ENCODE data around the gene ZNF142. TPM values are rescaled to one million over a fixed set of nuclear protein-coding genes. Genes with fewer than 3 reads are reported as not detected.

Gene ZNF142
- total RNA-seq, 1 donor: 17.8 TPM

Small RNA genes lying within 50 kb of the gene (small RNA-seq; reads per million reads assigned to genes)
- gene RNU6-136P: not detected

Other genes starting within 250 kb of the ZNF142 start
- not detected in 2 replicates for gene VIL1, start 240.5 kb downstream of the ZNF142 start, total RNA-seq (ENCODE audit: low replicate concordance)
- gene USP37, start 91.3 kb downstream of the ZNF142 start, total RNA-seq (ENCODE audit: low replicate concordance): 14.8 and 16.1 TPM in 2 replicates
- gene CNOT9, start 90.8 kb downstream of the ZNF142 start, total RNA-seq (ENCODE audit: low replicate concordance): 32.9 and 77.0 TPM in 2 replicates
- 1.2 and 6.4 TPM in 2 replicates for gene PLCD4, start 51.7 kb downstream of the ZNF142 start, total RNA-seq (ENCODE audit: low replicate concordance)
- gene BCS1L, start 60 bp upstream of the ZNF142 start, total RNA-seq (ENCODE audit: low replicate concordance): 33.3 and 45.3 TPM in 2 replicates
- 6.5 and 26.2 TPM in 2 replicates for gene RNF25, start 12.4 kb upstream of the ZNF142 start, total RNA-seq (ENCODE audit: low replicate concordance)
- gene STK36, start 12.5 kb upstream of the ZNF142 start, total RNA-seq (ENCODE audit: low replicate concordance): 31.0 and 65.6 TPM in 2 replicates
- gene TTLL4, start 51.2 kb upstream of the ZNF142 start, total RNA-seq (ENCODE audit: low replicate concordance): 12.4 and 14.2 TPM in 2 replicates
- 10.5 and 42.8 TPM in 2 replicates for gene CYP27A1, start 122.5 kb upstream of the ZNF142 start, total RNA-seq (ENCODE audit: low replicate concordance)
- 0.18 and 0.41 TPM in 2 replicates for gene PRKAG3, start 172.2 kb upstream of the ZNF142 start, total RNA-seq (ENCODE audit: low replicate concordance)
- not detected in 2 replicates for gene WNT6, start 200.2 kb upstream of the ZNF142 start, total RNA-seq (ENCODE audit: low replicate concordance)
- not detected in 2 replicates for gene WNT10A, start 221.2 kb upstream of the ZNF142 start, total RNA-seq (ENCODE audit: low replicate concordance)